HEK293T (cell line): ENCODE data around the gene TMTC2.

Source experiments
- ARNT ChIP-seq: fragments of 450-650 bp; IDR thresholded peaks from 2 replicates; pipeline ENCODE4 v1.6.1; 2017; ENCODE audit warnings: mild to moderate bottlenecking
- BHLHE40 ChIP-seq: fragments of 450-650 bp; IDR thresholded peaks from 2 replicates; pipeline ENCODE4 v1.6.1; 2016; ENCODE audit warnings: mild to moderate bottlenecking, moderate library complexity, borderline replicate concordance
- ELF4 ChIP-seq: fragments of 450-650 bp; IDR thresholded peaks from 2 replicates; pipeline ENCODE4 v1.6.1; 2017; ENCODE audit warnings: antibody characterized with exemption
- FOXA1 ChIP-seq: fragments of 450-650 bp; IDR thresholded peaks from 2 replicates; pipeline ENCODE4 v1.6.1; 2016; ENCODE audit warnings: mild to moderate bottlenecking
- FOXK2 ChIP-seq: fragments of 450-650 bp; IDR thresholded peaks from 2 replicates; pipeline ENCODE4 v1.6.1; 2016; ENCODE audit warnings: mild to moderate bottlenecking
- FOXM1 ChIP-seq: fragments of 450-650 bp; IDR thresholded peaks from 2 replicates; pipeline ENCODE4 v1.6.1; 2017; ENCODE audit warnings: mild to moderate bottlenecking, borderline replicate concordance
- HDGF ChIP-seq: fragments of 450-650 bp; IDR thresholded peaks from 2 replicates; pipeline ENCODE4 v1.6.1; 2017; ENCODE audit warnings: antibody characterized with exemption, borderline replicate concordance
- NFRKB ChIP-seq: fragments of 450-650 bp; IDR thresholded peaks from 2 replicates; pipeline ENCODE4 v1.6.1; 2016; ENCODE audit warnings: mild to moderate bottlenecking, moderate library complexity
- PKNOX1 ChIP-seq: fragments of 450-650 bp; IDR thresholded peaks from 2 replicates; pipeline ENCODE4 v1.6.1; 2016
- SP1 ChIP-seq: fragments of 450-650 bp; IDR thresholded peaks from 2 replicates; pipeline ENCODE4 v1.6.1; 2017
- SUZ12 ChIP-seq: fragments of 450-650 bp; IDR thresholded peaks from 2 replicates; pipeline ENCODE4 v1.6.1; 2016; ENCODE audit warnings: mild to moderate bottlenecking
- TARDBP ChIP-seq: fragments of 450-650 bp; IDR thresholded peaks from 2 replicates; pipeline ENCODE4 v1.6.1; 2016

GRCh38 chr12:82721726-82722125 is 35.0 kb downstream of the TMTC2 start:
- TF ChIP-seq BHLHE40 = no peak
- TF ChIP-seq NFRKB = no peak
- TF ChIP-seq FOXK2 = no peak
- no peak for TF ChIP-seq HDGF
- no peak for TF ChIP-seq TARDBP
- no peak for TF ChIP-seq SUZ12
- no peak for TF ChIP-seq FOXA1
- no peak for TF ChIP-seq FOXM1
- TF ChIP-seq PKNOX1 = no peak
- no peak for TF ChIP-seq ELF4
- TF ChIP-seq ARNT = no peak
- no peak for TF ChIP-seq SP1
